Right renal pelvis (tissue), 4 donors: Measurements from ENCODE around the gene LUC7L3. TPM values are rescaled to one million over a fixed set of nuclear protein-coding genes. Genes with fewer than 3 reads are reported as not detected.
"Not testable (repeated sequence)": the region's sequence is repeated elsewhere in the genome, so short reads cannot be mapped to it uniquely, and the experiment has no call there.

Source experiments
- DNase-seq, 4 donors: peaks; one replicate each; pipeline ENCODE4 v3.0.0-alpha.2; 2013; ENCODE audit warnings: low read depth in 4 of 4, low spot score in 3 of 4, missing footprints in 1 of 4
- polyA plus RNA-seq, 4 donors: library from polyadenylated mRNA; unstranded; fragments of 120-200 nt; gene quantifications; one replicate each; pipeline ENCODE4 v1.2.1, GENCODE V29; 2013; ENCODE audit not compliant: insufficient read length in 4 of 4

Gene LUC7L3
- polyA plus RNA-seq, 4 donors: 493 to 644 (median 630) TPM

- no peak for DNase-seq
Observed at GRCh38 chr17:50708050-50709000, 11.1 kb upstream of the LUC7L3 start.

GRCh38 chr17:50709053-50709452 is 10.3 kb upstream of the LUC7L3 start:
- not testable (repeated sequence) for DNase-seq

- DNase-seq: no peak
Observed at GRCh38 chr17:50710025-50710424, 9.4 kb upstream of the LUC7L3 start.

- no peak for DNase-seq
Observed at GRCh38 chr17:50710650-50711049, 8.8 kb upstream of the LUC7L3 start.

- no peak for DNase-seq
Observed at GRCh38 chr17:50712641-50713040, 6.8 kb upstream of the LUC7L3 start.

- no peak for DNase-seq
Observed at GRCh38 chr17:50715471-50715870, 3.9 kb upstream of the LUC7L3 start.

- DNase-seq: peak in 1 of 4 donors; percentile 31
Observed at GRCh38 chr17:50719924-50720794, 756 bp downstream of the LUC7L3 start.

GRCh38 chr17:50721194-50722010 is 2.0 kb downstream of the LUC7L3 start:
- no peak for DNase-seq

GRCh38 chr17:50722746-50723145 is 3.3 kb downstream of the LUC7L3 start:
- no peak for DNase-seq

- DNase-seq: not testable (repeated sequence)
Observed at GRCh38 chr17:50724622-50725021, 5.2 kb downstream of the LUC7L3 start.

GRCh38 chr17:50725769-50726655 is 6.6 kb downstream of the LUC7L3 start:
- no peak for DNase-seq

- no peak for DNase-seq
Observed at GRCh38 chr17:50728112-50728429, 8.7 kb downstream of the LUC7L3 start.

GRCh38 chr17:50728881-50729765 is 9.7 kb downstream of the LUC7L3 start:
- no peak for DNase-seq

- DNase-seq: no peak
Observed at GRCh38 chr17:50731575-50732460, 12.4 kb downstream of the LUC7L3 start.

GRCh38 chr17:50735287-50735686 is 15.9 kb downstream of the LUC7L3 start:
- DNase-seq: no peak

- no peak for DNase-seq
Observed at GRCh38 chr17:50737118-50737698, 17.8 kb downstream of the LUC7L3 start.

- no peak for DNase-seq
Observed at GRCh38 chr17:50739098-50739497, 19.7 kb downstream of the LUC7L3 start.
